Type B pancreatic cell (in vitro differentiated cells): ENCODE measurements around the gene NPTX2. TPM values are rescaled to one million over a fixed set of nuclear protein-coding genes. Genes with fewer than 3 reads are reported as not detected.

Experiments
- DNase-seq: peaks from one replicate; pipeline ENCODE4 v3.0.0; 2021; ENCODE audit warnings: mixed read lengths; ENCODE audit not compliant: unreplicated experiment; ENCODE audit errors: extremely low spot score
- H3K27ac Mint-ChIP-seq: 2 replicates; pipeline ENCODE4 v1.8.0; 2021; ENCODE audit warnings: mild to moderate bottlenecking, mixed read lengths
- H3K27me3 Mint-ChIP-seq: 2 replicates; pipeline ENCODE4 v1.8.0; 2021; ENCODE audit warnings: mixed read lengths
- H3K36me3 Mint-ChIP-seq: 2 replicates; pipeline ENCODE4 v1.8.0; 2021; ENCODE audit warnings: mixed read lengths
- H3K4me1 Mint-ChIP-seq: one replicate; pipeline ENCODE4 v1.8.0; 2021; ENCODE audit warnings: mixed read lengths; ENCODE audit not compliant: unreplicated experiment
- H3K4me3 Mint-ChIP-seq: 2 replicates; pipeline ENCODE4 v1.8.0; 2021; ENCODE audit warnings: mild to moderate bottlenecking, mixed read lengths
- H3K9me3 Mint-ChIP-seq: 2 replicates; pipeline ENCODE4 v1.8.0; 2021; ENCODE audit warnings: mixed read lengths
- CTCF ChIP-seq: fragments of 200-600 bp; sonication (generic); conservative IDR thresholded peaks from 2 replicates; pipeline ENCODE4 v1.5.0; 2021; ENCODE audit warnings: antibody characterized with exemption, mild to moderate bottlenecking
- long read RNA-seq: library from polyadenylated mRNA; unstranded; transcript quantifications from one replicate; pipeline ENCODE4 v2.0.0, GENCODE V29; 2020
- total RNA-seq: library from RNA; stranded (reverse); gene quantifications from 2 replicates; pipeline ENCODE4 v1.2.1, GENCODE V29; 2021; ENCODE audit warnings: low replicate concordance

NPTX2 gene, protein sequence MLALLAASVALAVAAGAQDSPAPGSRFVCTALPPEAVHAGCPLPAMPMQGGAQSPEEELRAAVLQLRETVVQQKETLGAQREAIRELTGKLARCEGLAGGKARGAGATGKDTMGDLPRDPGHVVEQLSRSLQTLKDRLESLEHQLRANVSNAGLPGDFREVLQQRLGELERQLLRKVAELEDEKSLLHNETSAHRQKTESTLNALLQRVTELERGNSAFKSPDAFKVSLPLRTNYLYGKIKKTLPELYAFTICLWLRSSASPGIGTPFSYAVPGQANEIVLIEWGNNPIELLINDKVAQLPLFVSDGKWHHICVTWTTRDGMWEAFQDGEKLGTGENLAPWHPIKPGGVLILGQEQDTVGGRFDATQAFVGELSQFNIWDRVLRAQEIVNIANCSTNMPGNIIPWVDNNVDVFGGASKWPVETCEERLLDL
- 14.2 and 24.6 TPM in 2 replicates for total RNA-seq
- long read RNA-seq, partial matches to known transcripts, result 6 of 6 reads
- long read RNA-seq, other reads (novel, unspliced or antisense), result 0 of 6 reads

DNA sequence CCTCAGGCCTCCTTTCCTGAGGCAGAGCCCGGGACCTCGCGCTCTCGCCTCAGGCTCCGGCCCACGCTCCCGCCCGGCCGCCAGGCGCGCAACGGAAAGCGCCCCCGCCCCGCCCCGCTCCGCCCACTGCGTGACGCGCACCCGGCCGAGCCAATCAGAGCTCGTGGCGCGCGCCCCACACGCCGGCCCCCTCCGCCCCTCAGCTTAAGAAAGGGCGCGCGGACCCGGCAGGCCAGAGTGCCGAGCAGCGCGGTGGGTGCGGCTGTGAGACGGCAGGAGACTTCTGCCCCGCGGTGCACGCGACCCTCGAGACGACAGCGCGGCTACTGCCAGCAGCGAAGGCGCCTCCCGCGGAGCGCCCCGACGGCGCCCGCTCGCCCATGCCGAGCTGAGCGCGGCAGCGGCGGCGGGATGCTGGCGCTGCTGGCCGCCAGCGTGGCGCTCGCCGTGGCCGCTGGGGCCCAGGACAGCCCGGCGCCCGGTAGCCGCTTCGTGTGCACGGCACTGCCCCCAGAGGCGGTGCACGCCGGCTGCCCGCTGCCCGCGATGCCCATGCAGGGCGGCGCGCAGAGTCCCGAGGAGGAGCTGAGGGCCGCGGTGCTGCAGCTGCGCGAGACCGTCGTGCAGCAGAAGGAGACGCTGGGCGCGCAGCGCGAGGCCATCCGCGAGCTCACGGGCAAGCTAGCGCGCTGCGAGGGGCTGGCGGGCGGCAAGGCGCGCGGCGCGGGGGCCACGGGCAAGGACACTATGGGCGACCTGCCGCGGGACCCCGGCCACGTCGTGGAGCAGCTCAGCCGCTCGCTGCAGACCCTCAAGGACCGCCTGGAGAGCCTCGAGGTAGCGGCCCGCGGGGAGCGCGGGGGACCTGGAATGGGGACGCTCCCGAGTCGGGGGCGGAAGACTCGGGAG, at the start of gene NPTX2:
Gene NPTX2, plus strand, starts transcription at position 235 of the 909 bp plus-strand sequence. Its CDS starts 177 bp downstream, at position 412.
- peak; percentile 56 for TF ChIP-seq CTCF
- peak within 1 kb of the TSS; percentile 80 for H3K4me3 Mint-ChIP-seq
- H3K9me3 Mint-ChIP-seq, result no peaks in the 10 kb centered on the region
- no peak for DNase-seq
- peaks cover 7% of the 10 kb centered on the region for H3K4me1 Mint-ChIP-seq
- no peaks in the 10 kb centered on the region for H3K36me3 Mint-ChIP-seq
- H3K27ac Mint-ChIP-seq, result no peak within 1 kb of the TSS
- peaks cover 75% of the 10 kb centered on the region for H3K27me3 Mint-ChIP-seq

- H3K9me3 Mint-ChIP-seq, result no peaks in the 10 kb centered on the region
Observed at GRCh38 chr7:98567991-98568390, 49.1 kb upstream of the NPTX2 start.

DNA sequence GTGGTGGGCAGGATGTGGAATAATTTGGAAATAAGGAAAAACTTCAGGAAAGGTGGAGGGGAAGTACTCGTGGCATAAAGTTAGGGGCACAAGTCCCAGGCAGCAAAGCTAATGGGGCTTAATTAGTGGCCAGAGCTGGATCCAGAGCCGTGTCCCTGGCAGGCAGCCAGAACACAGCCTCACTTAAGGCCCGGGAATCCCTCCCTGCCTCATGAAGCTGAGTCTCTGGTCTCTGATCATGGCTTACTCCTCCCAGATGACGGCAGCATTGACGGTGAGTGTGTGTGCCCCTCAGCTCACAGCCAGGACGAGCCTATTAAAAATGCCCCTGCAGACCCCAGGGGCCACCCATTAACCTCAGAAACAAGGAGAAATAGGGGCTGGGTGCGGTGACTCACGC, 48.2 kb upstream of the NPTX2 start:
- Mint-ChIP-seq H3K27ac (no peak overlapping the region), H3K36me3 (no peaks in the 10 kb centered on the region), H3K4me1 (no peaks in the 10 kb centered on the region), H3K27me3 (peaks cover 10% of the 10 kb centered on the region), H3K4me3 (no peak overlapping the region), H3K9me3 (no peaks in the 10 kb centered on the region)
- DNase-seq, result no peak
- no peak for TF ChIP-seq CTCF

More at GRCh38 chr7:98567991-98568390, 49.1 kb upstream of the NPTX2 start:
- Mint-ChIP-seq H3K36me3 (no peaks in the 10 kb centered on the region), H3K27ac (no peak overlapping the region), H3K4me1 (no peaks in the 10 kb centered on the region), H3K27me3 (peaks cover 10% of the 10 kb centered on the region), H3K4me3 (no peak overlapping the region)
- TF ChIP-seq CTCF, result no peak
- DNase-seq, result no peak

DNA sequence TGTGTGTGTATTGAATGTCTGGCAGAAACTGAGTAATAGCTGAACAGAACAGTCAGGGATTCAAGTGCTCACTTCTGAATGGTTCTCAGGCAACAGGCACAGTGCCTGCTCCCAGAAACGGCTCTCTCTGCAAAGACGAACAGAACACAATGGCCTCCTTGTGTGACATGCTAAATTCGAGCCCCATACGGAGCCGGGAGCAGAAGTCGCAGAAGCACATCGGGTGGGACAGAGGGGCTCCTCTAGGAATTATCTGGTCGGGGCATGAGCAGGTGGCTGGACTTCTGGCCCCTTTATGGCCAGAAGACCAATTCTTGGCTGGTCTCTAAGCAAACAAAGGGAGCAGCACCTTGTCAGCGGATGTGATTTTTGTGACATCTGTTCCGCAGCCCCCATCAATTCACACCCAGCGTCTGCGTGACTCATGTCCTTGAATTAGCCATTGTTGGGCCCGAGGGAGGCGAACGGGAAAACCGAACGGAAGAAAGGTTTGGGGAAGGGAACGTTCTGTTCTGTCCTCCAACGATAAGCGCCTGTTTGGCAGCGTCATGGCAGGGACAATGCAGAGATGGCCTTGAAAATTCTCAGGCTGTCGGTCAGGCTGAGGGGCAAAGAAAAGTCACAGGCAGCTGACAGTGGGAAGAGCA, 47.3 kb upstream of the NPTX2 start:
- no peak overlapping the region for H3K27ac Mint-ChIP-seq
- H3K4me3 Mint-ChIP-seq, result no peak overlapping the region

More for the DNA sequence above, 47.3 kb upstream of the NPTX2 start:
- peaks cover 4% of the 10 kb centered on the region for H3K9me3 Mint-ChIP-seq
- H3K4me1 Mint-ChIP-seq, result no peaks in the 10 kb centered on the region
- no peaks in the 10 kb centered on the region for H3K36me3 Mint-ChIP-seq
- TF ChIP-seq CTCF, result no peak
- peaks cover 8% of the 10 kb centered on the region for H3K27me3 Mint-ChIP-seq
- DNase-seq, result no peak
